GM10266 (cell line): Measurements from ENCODE around the gene NDST3.

Experiments
- DNase-seq: peaks from one replicate; pipeline ENCODE4 v3.0.0; 2012; ENCODE audit errors: extremely low spot score
- TF ChIP-seq, protein P1 (sequence below): IDR thresholded peaks from 2 replicates; pipeline ENCODE4 v1.5.1; 2012; ENCODE audit warnings: mild to moderate bottlenecking, low read depth; ENCODE audit not compliant: control insufficient read depth, insufficient read depth; ENCODE audit errors: missing control alignments

Gene NDST3

DNA sequence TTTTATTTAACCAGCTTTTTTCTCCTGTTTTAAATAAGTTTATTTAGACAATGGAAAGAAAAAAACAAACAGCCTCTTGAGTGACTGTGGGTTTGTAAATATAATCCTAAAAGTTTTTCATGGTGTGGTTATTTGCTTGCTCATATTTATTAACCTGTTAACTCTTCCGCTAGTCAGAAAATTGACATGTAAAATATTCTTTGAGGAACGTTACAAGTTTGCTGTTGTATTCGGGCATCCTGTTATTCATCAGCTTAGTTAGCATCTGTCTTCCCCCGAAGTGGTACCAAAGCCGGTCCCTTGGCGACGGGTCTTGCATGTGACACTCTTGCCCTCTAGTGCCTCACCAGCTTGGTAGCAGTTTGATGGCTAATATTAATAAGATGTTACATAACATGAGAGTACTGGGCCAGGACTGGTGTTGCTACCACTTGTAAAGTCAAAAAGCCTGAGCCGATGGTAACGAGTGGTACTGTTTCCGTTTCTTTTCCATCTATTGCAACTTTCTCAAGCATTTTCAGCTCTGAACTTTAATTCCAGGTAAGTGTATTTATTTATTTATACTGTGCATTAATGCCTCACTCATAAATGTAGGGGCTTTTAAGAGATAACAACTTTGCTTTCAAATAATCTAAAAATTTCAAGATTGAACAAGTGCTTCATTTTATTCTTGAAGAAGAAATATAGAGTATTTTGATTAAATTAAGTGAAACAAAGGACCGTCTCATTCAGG lies at the start of gene NDST3:
Gene NDST3 (plus strand): TSS at position 434 of the 733 bp plus-strand sequence. CDS start 19,425 bp downstream, outside the sequence.
- TF ChIP-seq, protein P1, sequence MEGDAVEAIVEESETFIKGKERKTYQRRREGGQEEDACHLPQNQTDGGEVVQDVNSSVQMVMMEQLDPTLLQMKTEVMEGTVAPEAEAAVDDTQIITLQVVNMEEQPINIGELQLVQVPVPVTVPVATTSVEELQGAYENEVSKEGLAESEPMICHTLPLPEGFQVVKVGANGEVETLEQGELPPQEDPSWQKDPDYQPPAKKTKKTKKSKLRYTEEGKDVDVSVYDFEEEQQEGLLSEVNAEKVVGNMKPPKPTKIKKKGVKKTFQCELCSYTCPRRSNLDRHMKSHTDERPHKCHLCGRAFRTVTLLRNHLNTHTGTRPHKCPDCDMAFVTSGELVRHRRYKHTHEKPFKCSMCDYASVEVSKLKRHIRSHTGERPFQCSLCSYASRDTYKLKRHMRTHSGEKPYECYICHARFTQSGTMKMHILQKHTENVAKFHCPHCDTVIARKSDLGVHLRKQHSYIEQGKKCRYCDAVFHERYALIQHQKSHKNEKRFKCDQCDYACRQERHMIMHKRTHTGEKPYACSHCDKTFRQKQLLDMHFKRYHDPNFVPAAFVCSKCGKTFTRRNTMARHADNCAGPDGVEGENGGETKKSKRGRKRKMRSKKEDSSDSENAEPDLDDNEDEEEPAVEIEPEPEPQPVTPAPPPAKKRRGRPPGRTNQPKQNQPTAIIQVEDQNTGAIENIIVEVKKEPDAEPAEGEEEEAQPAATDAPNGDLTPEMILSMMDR, result peak; percentile 30
- DNase-seq, result peak; percentile 53

DNA sequence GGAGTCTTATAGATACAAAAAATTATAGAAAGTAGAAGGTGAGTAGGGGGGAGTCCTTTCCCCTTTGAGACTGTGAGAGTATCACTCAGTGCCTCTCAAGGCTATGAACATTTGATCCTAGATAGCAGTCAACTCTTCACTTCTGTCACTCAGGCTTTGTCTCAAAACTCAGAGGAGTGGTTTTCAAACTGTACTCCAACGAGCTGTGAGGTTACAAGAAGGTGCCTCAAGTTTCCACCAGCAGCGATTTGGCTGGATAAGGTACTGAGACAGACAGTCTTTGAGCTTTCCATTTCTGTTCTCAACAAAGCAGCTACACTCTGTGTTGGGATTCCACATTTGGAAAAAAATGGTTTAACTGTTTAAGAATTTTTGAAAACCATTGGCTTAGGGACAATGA lies 48.0 kb upstream of the NDST3 start:
- TF ChIP-seq, protein P1, result no peak
- no peak for DNase-seq

DNA sequence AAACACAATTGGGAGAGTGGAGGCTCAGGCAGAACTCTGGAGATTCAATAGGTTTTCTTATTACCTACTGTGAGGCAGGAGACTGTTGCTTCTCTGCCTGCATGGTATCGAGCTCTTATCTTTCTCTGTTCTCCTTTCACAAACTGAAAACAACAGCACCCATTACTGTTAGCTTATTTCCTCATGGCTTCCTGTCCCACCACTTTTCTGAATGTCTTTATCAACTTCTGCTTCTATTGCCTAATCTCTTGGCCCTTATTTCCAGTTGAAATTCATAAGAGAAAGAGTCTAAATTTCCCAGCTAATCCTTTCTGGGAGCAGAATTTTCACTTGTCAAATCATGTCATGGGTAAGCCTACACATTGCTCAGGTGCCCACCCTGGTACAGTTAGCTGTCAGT lies 46.8 kb upstream of the NDST3 start:
- DNase-seq, result no peak
- TF ChIP-seq, protein P1, result no peak

GRCh38 chr4:117996891-117997290 lies 37.4 kb upstream of the NDST3 start:
- DNase-seq, result no peak

DNA sequence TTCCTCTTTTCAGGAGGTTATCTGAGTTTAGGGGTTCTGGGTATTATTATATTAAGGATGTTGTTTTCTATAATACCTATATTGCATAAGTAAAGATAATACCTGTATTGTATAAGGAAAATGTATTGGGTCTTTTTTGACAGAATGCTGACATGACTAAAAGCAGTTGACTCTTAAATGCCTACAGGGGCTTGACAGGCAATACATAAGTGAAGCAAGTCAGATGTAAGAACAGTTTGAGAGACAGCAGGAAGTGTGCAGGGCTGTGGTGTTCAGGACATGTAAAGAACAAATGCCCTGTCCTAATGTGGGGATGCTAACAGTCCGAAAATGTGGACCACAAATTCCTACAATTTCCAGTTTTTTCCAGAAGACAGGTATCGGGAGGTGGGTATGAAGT lies 30.2 kb upstream of the NDST3 start:
- TF ChIP-seq, protein P1, result no peak
- no peak for DNase-seq

More at GRCh38 chr4:117996891-117997290, 37.4 kb upstream of the NDST3 start:
- TF ChIP-seq, protein P1, result no peak

GRCh38 chr4:118005883-118006282 lies 28.4 kb upstream of the NDST3 start:
- TF ChIP-seq, protein P1, result no peak
- DNase-seq, result no peak

- TF ChIP-seq, protein P1, result no peak
Observed at GRCh38 chr4:118012142-118012541, 22.1 kb upstream of the NDST3 start.

More at GRCh38 chr4:118012142-118012541, 22.1 kb upstream of the NDST3 start:
- DNase-seq, result no peak
